ENCODE results near the gene ETNK2. TPM values are rescaled to one million over a fixed set of nuclear protein-coding genes. Genes with fewer than 3 reads are reported as not detected.
A peak's percentile ranks its signal among the peaks of the same experiment; 100 is the strongest.

ETNK2 gene
- total and polyA plus RNA-seq, 2 of the 4 experiments (the other 2 are of a cell fraction), result 18.9 to 26.0 TPM

DNA sequence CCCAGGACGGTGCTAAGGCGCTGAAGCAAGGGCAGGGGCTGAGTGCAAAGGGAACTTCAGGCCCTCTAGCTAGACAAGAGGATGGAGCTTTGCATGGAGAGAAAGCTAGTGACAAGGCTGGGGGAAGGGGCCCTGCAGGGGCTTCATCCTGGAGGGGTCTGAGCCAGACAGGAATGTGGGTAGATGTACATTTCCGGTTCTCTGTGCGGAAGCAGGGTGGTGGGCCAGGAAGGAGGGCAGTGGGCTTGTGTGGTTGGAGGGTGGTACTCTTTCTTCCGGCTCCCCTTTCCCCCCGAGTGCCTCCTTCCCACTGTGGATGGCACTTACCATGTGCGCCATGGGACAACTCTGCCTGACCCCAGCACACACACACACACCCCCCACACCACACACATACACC, 42.9 kb upstream of the ETNK2 start:
- ChIA-PET POLR2A (ENCODE audit: unreplicated experiment) (no interaction called here), CTCF (no interaction called here)
- Histone ChIP-seq H3K79me1 (ENCODE audit: low read depth in 1 of 2, low read length in 2 of 2) (peaks cover 6 to 30% of the 10 kb centered on the region in 2 experiments; a peak in 3 of 4 replicates), H3K27me3 (ENCODE audit: control insufficient read depth, insufficient read depth, low read length) (no peaks in the 10 kb centered on the region), H3K27ac (ENCODE audit: insufficient read depth, low read length) (no peak overlapping the region), H3K9me3 (ENCODE audit: control insufficient read depth, insufficient read depth, low read length) (no peaks in the 10 kb centered on the region), H4K5ac (ENCODE audit: low read depth, low read length) (peak overlapping the region; percentile 92; the same call in 1 of the 2 replicates), H3K14ac (replicated peaks; ENCODE audit: low read depth, low read length) (peak overlapping the region; percentile 100), H2AFZ (replicated peaks; ENCODE audit: low read length, poor library complexity) (peak overlapping the region; percentile 47), H3K9me1 (ENCODE audit: insufficient read depth, low read length) (peaks cover 33% of the 10 kb centered on the region), H3K9ac (ENCODE audit: low read depth, low read length) (no peak overlapping the region), H2AK5ac (ENCODE audit: low read depth, low read length) (peak overlapping the region; percentile 100), H4K91ac (ENCODE audit: insufficient read depth, low read depth, low read length) (peak overlapping the region; percentile 99), H4K8ac (ENCODE audit: low read depth in 2 of 2, low read length in 2 of 2) (peak overlapping the region; percentile 72 to 99), H2BK20ac (ENCODE audit: low read depth, low read length) (peak overlapping the region; percentile 100), H2BK120ac (ENCODE audit: low read depth, low read length) (peak overlapping the region; percentile 100), H2BK15ac (ENCODE audit: low read depth, low read length) (peak overlapping the region; percentile 100; the same call in 2 of the 3 replicates), H3K4me3 (ENCODE audit: insufficient read depth, low read depth, low read length) (no peak overlapping the region), H3K36me3 (ENCODE audit: control insufficient read depth, insufficient read depth, low read length) (no peaks in the 10 kb centered on the region), H2AK9ac (replicated peaks; ENCODE audit: low read depth, low read length, poor library complexity) (peak overlapping the region; percentile 81), H3K56ac (ENCODE audit: extremely low read depth, insufficient read depth, low read length) (no peak overlapping the region), H3K4me1 (ENCODE audit: control insufficient read depth, insufficient read depth, low read length) (peaks cover 41% of the 10 kb centered on the region), H3K4me2 (ENCODE audit: low read depth, low read length) (no peak overlapping the region; the same call in 1 of the 2 replicates), H4K20me1 (ENCODE audit: insufficient read depth, low read length) (no peaks in the 10 kb centered on the region), H3K18ac (ENCODE audit: low read depth, low read length) (peak overlapping the region; percentile 98; the same call in 1 of the 2 replicates), H3K4ac (ENCODE audit: low read depth, low read length) (peak overlapping the region; percentile 100), H3K23ac (ENCODE audit: low read depth, low read length) (peak overlapping the region; percentile 100; the same call in 1 of the 2 replicates), H2BK5ac (ENCODE audit: low read depth, low read length, poor library complexity, severe bottlenecking) (peak overlapping the region; percentile 100)
- no peak for TF ChIP-seq RAD21 (IDR thresholded peaks at IDR 0.05; ENCODE audit: low read length)
- no peak for TF ChIP-seq MXI1 (IDR thresholded peaks at IDR 0.05; ENCODE audit: borderline replicate concordance, low read depth, low read length)
- no peak for TF ChIP-seq USF2 (IDR thresholded peaks at IDR 0.05; ENCODE audit: low read depth, low read length)
- no peak for TF ChIP-seq FOS (IDR thresholded peaks at IDR 0.05; ENCODE audit: low read depth, low read length)
- no peak for TF ChIP-seq CTCF (conservative IDR thresholded peaks at IDR 0.05; ENCODE audit: low read depth, low read length)
- no peak for TF ChIP-seq POLR2A (IDR thresholded peaks at IDR 0.05; ENCODE audit: low read depth, low read length)
- TF ChIP-seq MAZ (IDR thresholded peaks at IDR 0.05; ENCODE audit: borderline replicate concordance, low read depth, low read length), result no peak
- TF ChIP-seq SMC3 (IDR thresholded peaks at IDR 0.05; ENCODE audit: low read depth, low read length), result no peak
- no peak for TF ChIP-seq MAFK (IDR thresholded peaks at IDR 0.05; ENCODE audit: low read depth, low read length)
- TF ChIP-seq BHLHE40 (IDR thresholded peaks at IDR 0.05; ENCODE audit: low read depth, low read length), result no peak
- no peak for TF ChIP-seq RFX5 (IDR thresholded peaks at IDR 0.05; ENCODE audit: low read depth, low read length)
- TF ChIP-seq RCOR1 (IDR thresholded peaks at IDR 0.05; ENCODE audit: insufficient replicate concordance, low read length), result no peak
- no peak for TF ChIP-seq CEBPB (IDR thresholded peaks at IDR 0.05; ENCODE audit: low read depth, low read length)
- no peak for TF ChIP-seq CHD1 (IDR thresholded peaks at IDR 0.05; ENCODE audit: low read depth, low read length)
- in situ Hi-C loops (cut with MboI; ENCODE audit: low sequenced_read_pairs) (no loop called here), intact Hi-C loops (cut with micrococcal nuclease) (no loop called here), dilution Hi-C loops (cut with HindIII; ENCODE audit: low sequenced_read_pairs, unreplicated experiment) (no loop called here)
- no TSS peak for BruUV-seq (replicated peaks)
- WGBS, 2 experiments (ENCODE audit: extremely low coverage in 2 of 2, insufficient read length in 1 of 2), result no CpG with 5 or more reads among the region's 7 CpGs
- DNase-seq, result no peak
- no peak for ATAC-seq (ENCODE audit: low read depth)
